Psoas muscle (tissue), 8 donors: ENCODE measurements around the gene MATR3. TPM values are rescaled to one million over a fixed set of nuclear protein-coding genes. Genes with fewer than 3 reads are reported as not detected.

Experiments used
- ATAC-seq, 4 donors: fragments of 200-7000 bp; cut with Tn5 transposase; one replicate each; pipeline ENCODE4 v1.9.1; 2020; ENCODE audit warnings: moderate library complexity in 3 of 4, mild to moderate bottlenecking in 2 of 4
- DNase-seq, 2 donors: peaks; one replicate each; pipeline ENCODE4 v3.0.0-alpha.2; 2020
- H3K27ac ChIP-seq: fragments of 200-600 bp; one replicate; pipeline ENCODE4 v1.8.0; 2022
- H3K27me3 ChIP-seq, 3 donors: fragments of 200-600 bp in 1 of 3; one replicate each; pipeline versions ENCODE4 v1.6.1 to v1.8.0; 2013 to 2022; ENCODE audit warnings: low read length in 2 of 3, mild to moderate bottlenecking in 2 of 3, moderate library complexity in 1 of 3; ENCODE audit not compliant: insufficient read depth in 3 of 3
- H3K36me3 ChIP-seq, 2 donors: fragments of 200-600 bp in 1 of 2; one replicate each; pipeline versions ENCODE4 v1.6.1 to v1.8.0; 2013 to 2022; ENCODE audit warnings: low read depth in 1 of 2, mild to moderate bottlenecking in 1 of 2, moderate library complexity in 1 of 2; ENCODE audit not compliant: insufficient read depth in 1 of 2
- H3K4me1 ChIP-seq: fragments of 200-600 bp; one replicate; pipeline ENCODE4 v1.8.0; 2022
- H3K4me3 ChIP-seq: fragments of 200-600 bp; one replicate; pipeline ENCODE4 v1.8.0; 2022; ENCODE audit warnings: mild to moderate bottlenecking
- H3K9me3 ChIP-seq: fragments of 200-600 bp; one replicate; pipeline ENCODE4 v1.8.0; 2022
- WGBS, 3 donors: extraction: QIAGEN DNeasy Blood & Tissue Kit; methylation state at CpG; one replicate each; pipeline versions ENCODE4 v1.1.6 to v1.1.7; 2013; 5-methylcytosine and 5-hydroxymethylcytosine counted together
- intact Hi-C, 2 donors: fragments of 100-400 bp; cut with DNase I; formaldehyde crosslinking; loops; one replicate each; pipeline versions ENCODE4 v1.11.0 to v1.14.2; 2022
- polyA plus RNA-seq, 3 donors: library from polyadenylated mRNA; stranded (reverse); fragments of 200-250 nt; gene quantifications; one replicate each; pipeline ENCODE4 v1.2.3, GENCODE V29; 2013
- total RNA-seq, 4 donors: library from RNA; stranded (reverse); fragmentation: NEBNext Ultra II Directional in 2 of 4; extraction: Animal tissue kit (Norgen Biotek cat#: 25700) in 2 of 4; gene quantifications; one replicate each; pipeline versions ENCODE4 v1.2.1 to v1.2.4, GENCODE V29; 2021 to 2023
- TF ChIP-seq, protein P1 (sequence below): fragments of 200-600 bp; IDR thresholded peaks from one replicate; pipeline ENCODE4 v1.8.0; 2022; ENCODE audit warnings: antibody characterized with exemption
- donor health status: healthy with polysubstance abuse.
- donor health status: DM: no; HTN: no; CAD: no; lungs with moderate emphysema.
- donor health status: Bipolar disorder and iron deficiency.
- donor health status: healthy.
- donor health status: DM: yes; HTN: yes; CAD: no.
- donor health status: DM: no; HTN: no; CAD: no.
- donor health status: DM: no; HTN: no; CAD: no.
- donor health status: DM: yes; HTN: yes; CAD: no.

MATR3 gene
- total and polyA plus RNA-seq, 7 donors: 92.4 to 153 (median 110) TPM

GRCh38 chr5:139271201-139272027 is 22.1 kb upstream of the MATR3 start:
- Histone ChIP-seq H3K4me3 (no peak overlapping the region), H3K4me1 (peaks cover 60% of the 10 kb centered on the region), H3K27ac (peak overlapping the region; percentile 94), H3K9me3 (no peaks in the 10 kb centered on the region), H3K36me3 (peaks cover 0 to 6% of the 10 kb centered on the region in 2 donors), H3K27me3 (no peaks in the 10 kb centered on the region)
- TF ChIP-seq, protein P1, sequence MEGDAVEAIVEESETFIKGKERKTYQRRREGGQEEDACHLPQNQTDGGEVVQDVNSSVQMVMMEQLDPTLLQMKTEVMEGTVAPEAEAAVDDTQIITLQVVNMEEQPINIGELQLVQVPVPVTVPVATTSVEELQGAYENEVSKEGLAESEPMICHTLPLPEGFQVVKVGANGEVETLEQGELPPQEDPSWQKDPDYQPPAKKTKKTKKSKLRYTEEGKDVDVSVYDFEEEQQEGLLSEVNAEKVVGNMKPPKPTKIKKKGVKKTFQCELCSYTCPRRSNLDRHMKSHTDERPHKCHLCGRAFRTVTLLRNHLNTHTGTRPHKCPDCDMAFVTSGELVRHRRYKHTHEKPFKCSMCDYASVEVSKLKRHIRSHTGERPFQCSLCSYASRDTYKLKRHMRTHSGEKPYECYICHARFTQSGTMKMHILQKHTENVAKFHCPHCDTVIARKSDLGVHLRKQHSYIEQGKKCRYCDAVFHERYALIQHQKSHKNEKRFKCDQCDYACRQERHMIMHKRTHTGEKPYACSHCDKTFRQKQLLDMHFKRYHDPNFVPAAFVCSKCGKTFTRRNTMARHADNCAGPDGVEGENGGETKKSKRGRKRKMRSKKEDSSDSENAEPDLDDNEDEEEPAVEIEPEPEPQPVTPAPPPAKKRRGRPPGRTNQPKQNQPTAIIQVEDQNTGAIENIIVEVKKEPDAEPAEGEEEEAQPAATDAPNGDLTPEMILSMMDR: no peak
- ATAC-seq (peak; percentile 51 to 62 (median 57)), DNase-seq (no peak)
- 32 to 38% (median 35%) methylated on average over 4 of the region's 4 CpGs for WGBS, 3 donors
- intact Hi-C loops: no loop called here

DNA sequence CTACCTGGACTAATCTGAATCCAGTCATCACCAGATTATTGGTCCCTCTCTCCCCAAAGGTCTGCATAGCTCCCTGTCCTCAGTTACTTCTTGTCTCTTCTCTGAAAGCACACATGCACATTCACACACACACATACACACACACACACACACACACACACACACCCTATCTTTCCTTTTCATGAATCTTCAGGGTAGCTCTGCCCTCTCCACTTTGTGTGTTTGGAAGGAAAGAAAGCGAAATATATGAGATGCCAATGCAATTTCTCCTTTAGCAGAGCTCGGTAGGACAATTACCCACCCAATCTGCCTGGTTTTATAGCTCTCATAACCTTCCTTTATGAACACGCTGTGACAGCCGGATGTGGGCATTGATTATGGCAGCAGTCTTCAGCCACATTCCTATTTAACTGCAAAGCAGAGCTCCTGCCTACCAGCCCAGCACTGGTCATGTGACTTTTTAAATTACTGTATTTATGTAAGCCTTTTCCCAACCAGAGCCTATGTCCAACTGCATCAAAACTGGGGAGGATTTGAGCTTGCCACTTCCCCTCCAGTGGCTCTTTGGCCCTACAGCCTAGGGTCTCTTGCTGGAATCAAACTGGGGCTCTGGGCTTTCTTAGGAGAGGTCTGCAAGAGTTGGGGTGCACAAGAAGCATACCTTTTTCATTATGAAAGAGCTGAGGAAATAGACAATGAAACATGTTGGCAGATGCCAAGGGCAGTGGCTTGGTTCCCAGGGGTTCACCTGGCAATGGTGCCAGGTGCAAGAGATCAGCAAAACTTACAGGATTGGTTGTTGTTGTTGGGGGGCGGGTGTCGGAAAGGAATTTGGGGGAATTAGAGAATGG is 20.8 kb upstream of the MATR3 start:
- no peak for DNase-seq
- H3K4me1 ChIP-seq: peaks cover 71% of the 10 kb centered on the region
- ATAC-seq: no peak
- intact Hi-C loops: no loop called here
- peak overlapping the region; percentile 94 for H3K27ac ChIP-seq
- H3K36me3 ChIP-seq: peaks cover 0 to 19% of the 10 kb centered on the region in 2 donors
- H3K4me3 ChIP-seq: peak overlapping the region; percentile 76
- H3K27me3 ChIP-seq: no peaks in the 10 kb centered on the region
- WGBS, 3 donors: 69 to 80% (median 74%) methylated on average over 6 of the region's 6 CpGs
- no peaks in the 10 kb centered on the region for H3K9me3 ChIP-seq
- TF ChIP-seq, protein P1: no peak

- no peak for DNase-seq
- H3K27ac ChIP-seq: peak overlapping the region; percentile 94
- WGBS, 3 donors: 0 to 4% (median 0%) methylated on average over 3 of the region's 3 CpGs
- peak in 2 of 4 donors; percentile 23 to 29 for ATAC-seq
- H3K36me3 ChIP-seq: peaks cover under 1 to 25% of the 10 kb centered on the region in 2 donors
- intact Hi-C loops: no loop called here
- TF ChIP-seq, protein P1: no peak
- H3K27me3 ChIP-seq: no peaks in the 10 kb centered on the region
- peaks cover 70% of the 10 kb centered on the region for H3K4me1 ChIP-seq
- no peaks in the 10 kb centered on the region for H3K9me3 ChIP-seq
- H3K4me3 ChIP-seq: peak overlapping the region; percentile 76
Measured at GRCh38 chr5:139273322-139273571, 20.3 kb upstream of the MATR3 start.

DNA sequence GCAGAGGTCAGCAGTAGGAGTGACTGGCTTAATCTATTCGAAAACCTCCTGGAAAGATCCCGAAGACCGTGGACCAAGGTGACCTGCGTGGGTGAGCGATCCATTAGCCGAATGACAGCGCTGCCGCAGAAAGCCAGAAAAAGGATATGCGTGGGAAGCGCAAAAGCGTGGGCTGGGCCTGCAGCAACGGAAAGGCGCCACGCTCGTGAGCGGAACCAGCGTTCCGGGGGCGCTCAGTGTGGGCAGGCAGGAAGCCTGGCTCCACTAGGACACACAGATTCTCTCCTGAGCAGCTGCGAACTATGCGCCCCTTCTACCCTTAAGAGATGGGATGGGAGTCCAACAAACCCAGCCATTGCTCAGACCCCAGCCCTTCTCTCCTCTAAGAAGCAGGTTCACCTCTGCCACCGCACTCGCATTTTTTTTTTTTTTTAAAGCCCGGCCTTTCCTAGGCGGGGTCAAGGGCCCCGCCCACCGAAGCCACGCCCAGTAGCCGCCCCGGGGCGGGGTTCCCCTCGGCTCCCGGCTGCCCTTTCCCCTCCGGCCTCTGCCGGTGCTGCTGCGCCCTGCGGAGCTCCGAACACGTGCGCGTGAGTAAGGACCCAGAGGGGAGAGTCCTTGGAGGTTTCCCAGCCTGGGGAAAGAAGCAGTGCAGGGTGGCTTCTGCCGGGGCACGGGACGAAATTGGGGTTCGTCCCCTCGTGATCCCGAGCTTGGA is 19.8 kb upstream of the MATR3 start:
- DNase-seq (peak; percentile 89 to 95), ATAC-seq (peak; percentile 92 to 95 (median 94))
- peaks cover 70% of the 10 kb centered on the region for H3K4me1 ChIP-seq
- H3K9me3 ChIP-seq: no peaks in the 10 kb centered on the region
- TF ChIP-seq, protein P1: peak; percentile 24
- 0 to 1% (median 0%) methylated on average over 46 to 47 of the region's 47 CpGs for WGBS, 3 donors
- H3K27me3 ChIP-seq: no peaks in the 10 kb centered on the region
- H3K36me3 ChIP-seq: peaks cover 5 to 29% of the 10 kb centered on the region in 2 donors
- intact Hi-C loops: no loop called here
- H3K27ac ChIP-seq: peak overlapping the region; percentile 94
- H3K4me3 ChIP-seq: peak overlapping the region; percentile 76
